ENCODE data around the gene CCDC154. TPM values are rescaled to one million over a fixed set of nuclear protein-coding genes. Genes with fewer than 3 reads are reported as not detected.
"Not testable (repeated sequence)": the region's sequence is repeated elsewhere in the genome, so short reads cannot be mapped to it uniquely, and the experiment has no call there.

CCDC154 gene
- total and polyA plus RNA-seq, 2 experiments from 2014 or later, result 0.31 TPM; not detected in 1

DNA sequence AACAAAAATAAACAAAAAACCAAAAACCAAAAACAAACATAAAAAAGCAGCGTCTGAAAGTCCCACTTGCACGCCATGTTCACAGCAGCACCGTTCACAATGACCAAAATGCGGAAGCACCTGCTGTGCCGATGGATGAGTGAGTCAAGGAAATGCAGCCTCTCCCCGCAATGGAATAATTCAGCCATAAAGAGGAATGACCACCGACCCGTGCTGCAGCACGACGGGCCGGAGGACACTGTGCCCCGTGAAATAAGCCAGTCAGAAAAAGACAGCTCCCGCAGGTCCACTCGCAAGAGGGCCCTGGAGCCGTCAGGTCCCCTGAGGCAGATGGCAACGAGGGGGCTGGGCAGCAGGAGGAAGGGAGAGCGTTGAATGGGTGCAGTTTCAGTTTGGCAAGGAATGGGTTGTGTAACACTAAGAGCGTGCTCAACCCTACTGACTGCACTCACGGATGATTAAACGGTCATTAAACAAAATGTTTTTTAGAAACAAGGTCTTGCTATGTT lies 25.4 kb upstream of the CCDC154 start:
- no peak for DNase-seq (ENCODE audit: low spot score)
- Mint-ChIP-seq H3K4me3 (no peak overlapping the region; the same call in 2 of the 3 replicates), H3K9me3 (no peaks in the 10 kb centered on the region), H3K4me1 (peaks cover 8% of the 10 kb centered on the region), H3K27ac (no peak overlapping the region), H3K36me3 (ENCODE audit: low read depth) (no peaks in the 10 kb centered on the region; the same call in 2 of the 3 replicates), H3K27me3 (ENCODE audit: insufficient read depth, low read depth, poor library complexity) (peaks cover 6% of the 10 kb centered on the region)
- H3K27ac ChIP-seq (ENCODE audit: low read depth), result no peak overlapping the region
- ATAC-seq, result no peak
- H3F3A ChIP-seq (replicated peaks; ENCODE audit: low read depth), result no peaks in the 10 kb centered on the region
- no peaks in the 10 kb centered on the region for H3K9me2 ChIP-seq (ENCODE audit: insufficient read depth)
- H2AFZ ChIP-seq, result no peak overlapping the region
- H3K4me3 ChIP-seq, result no peak overlapping the region
- peaks cover 75% of the 10 kb centered on the region for H3K79me2 ChIP-seq (replicated peaks; ENCODE audit: insufficient read depth)
- no peak overlapping the region for H3K4me2 ChIP-seq
- no peaks in the 10 kb centered on the region for H3K27me3 ChIP-seq (ENCODE audit: insufficient read depth)
- peaks cover 30% of the 10 kb centered on the region for H4K20me1 ChIP-seq (replicated peaks; ENCODE audit: insufficient read depth)
- no peaks in the 10 kb centered on the region; the same call in 1 of the 2 replicates for H3K4me1 ChIP-seq (ENCODE audit: insufficient read depth)
- no peak for TF ChIP-seq EZH2 (IDR thresholded peaks at IDR 0.05; ENCODE audit: low read depth, unreplicated experiment)
- TF ChIP-seq ZNF331 (CRISPR knock-in tag; IDR thresholded peaks at IDR 0.05; ENCODE audit: low read depth), result no peak
- TF ChIP-seq ZNF114 (CRISPR knock-in tag; IDR thresholded peaks at IDR 0.05), result no peak
- no peaks in the 10 kb centered on the region for H3K36me3 ChIP-seq (ENCODE audit: insufficient read depth)

DNA sequence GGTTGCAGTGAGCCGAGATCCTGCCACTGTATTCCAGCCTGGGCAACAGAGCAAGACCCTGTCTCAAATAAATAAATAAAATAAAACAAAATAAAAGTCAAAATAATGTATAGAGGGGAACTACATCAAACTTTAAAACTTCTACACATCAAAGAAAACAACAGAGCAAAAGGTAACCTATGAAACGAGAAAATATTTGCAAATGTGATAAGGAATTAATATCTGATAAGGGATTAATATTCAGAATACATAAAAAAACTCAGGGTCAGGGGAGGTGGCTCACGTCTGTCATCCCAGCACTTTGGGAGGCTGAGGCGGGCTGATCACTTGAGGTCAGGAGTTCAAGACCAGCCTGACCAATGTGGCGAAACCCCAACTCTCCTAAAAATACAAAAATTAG lies 24.8 kb upstream of the CCDC154 start:
- H3K36me3 ChIP-seq (ENCODE audit: insufficient read depth); ATAC-seq; H3K4me3 ChIP-seq; DNase-seq (ENCODE audit: low spot score); H3K4me1 Mint-ChIP-seq; H3K27ac Mint-ChIP-seq; H3K9me3 Mint-ChIP-seq; H3F3A ChIP-seq (replicated peaks; ENCODE audit: low read depth); H2AFZ ChIP-seq; H3K36me3 Mint-ChIP-seq (ENCODE audit: low read depth); H3K27me3 ChIP-seq (ENCODE audit: insufficient read depth); H3K9me2 ChIP-seq (ENCODE audit: insufficient read depth); H3K4me3 Mint-ChIP-seq; H3K27ac ChIP-seq (ENCODE audit: low read depth); H3K4me1 ChIP-seq (ENCODE audit: insufficient read depth); H3K27me3 Mint-ChIP-seq (ENCODE audit: insufficient read depth, low read depth, poor library complexity); H3K4me2 ChIP-seq: not testable (repeated sequence)
- Histone ChIP-seq H3K79me2 (replicated peaks; ENCODE audit: insufficient read depth) (peaks cover 73% of the 10 kb centered on the region), H4K20me1 (replicated peaks; ENCODE audit: insufficient read depth) (peaks cover 30% of the 10 kb centered on the region)

DNA sequence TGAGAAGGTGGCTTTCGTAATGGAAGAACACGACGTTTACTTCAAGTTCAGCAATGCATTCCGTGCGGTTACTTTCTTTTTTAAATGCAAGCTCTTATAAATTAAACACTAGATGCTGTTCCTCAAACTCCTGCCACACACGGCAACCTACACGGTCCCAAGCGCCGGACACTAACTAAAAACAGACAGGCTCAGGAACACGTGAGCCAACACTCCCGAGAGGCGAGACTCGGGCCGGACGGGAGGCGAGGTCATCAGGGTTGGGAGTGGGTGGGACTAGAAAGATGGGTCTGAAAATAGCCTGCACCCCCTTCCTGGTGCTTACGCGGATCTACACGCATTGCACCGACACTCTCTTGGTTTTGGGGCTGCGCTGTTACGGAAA lies 24.1 kb upstream of the CCDC154 start:
- H3K4me3 ChIP-seq, result no peak overlapping the region
- no peaks in the 10 kb centered on the region for H3K27me3 ChIP-seq (ENCODE audit: insufficient read depth)
- DNase-seq (ENCODE audit: low spot score), result no peak
- peaks cover 30% of the 10 kb centered on the region for H4K20me1 ChIP-seq (replicated peaks; ENCODE audit: insufficient read depth)
- ATAC-seq, result no peak
- Mint-ChIP-seq H3K27me3 (ENCODE audit: insufficient read depth, low read depth, poor library complexity) (peaks cover 6% of the 10 kb centered on the region), H3K4me1 (peaks cover 6% of the 10 kb centered on the region; the same call in 2 of the 3 replicates), H3K27ac (no peak overlapping the region), H3K4me3 (no peak overlapping the region), H3K36me3 (ENCODE audit: low read depth) (no peaks in the 10 kb centered on the region; the same call in 2 of the 3 replicates), H3K9me3 (no peaks in the 10 kb centered on the region)
- TF ChIP-seq, protein P1, sequence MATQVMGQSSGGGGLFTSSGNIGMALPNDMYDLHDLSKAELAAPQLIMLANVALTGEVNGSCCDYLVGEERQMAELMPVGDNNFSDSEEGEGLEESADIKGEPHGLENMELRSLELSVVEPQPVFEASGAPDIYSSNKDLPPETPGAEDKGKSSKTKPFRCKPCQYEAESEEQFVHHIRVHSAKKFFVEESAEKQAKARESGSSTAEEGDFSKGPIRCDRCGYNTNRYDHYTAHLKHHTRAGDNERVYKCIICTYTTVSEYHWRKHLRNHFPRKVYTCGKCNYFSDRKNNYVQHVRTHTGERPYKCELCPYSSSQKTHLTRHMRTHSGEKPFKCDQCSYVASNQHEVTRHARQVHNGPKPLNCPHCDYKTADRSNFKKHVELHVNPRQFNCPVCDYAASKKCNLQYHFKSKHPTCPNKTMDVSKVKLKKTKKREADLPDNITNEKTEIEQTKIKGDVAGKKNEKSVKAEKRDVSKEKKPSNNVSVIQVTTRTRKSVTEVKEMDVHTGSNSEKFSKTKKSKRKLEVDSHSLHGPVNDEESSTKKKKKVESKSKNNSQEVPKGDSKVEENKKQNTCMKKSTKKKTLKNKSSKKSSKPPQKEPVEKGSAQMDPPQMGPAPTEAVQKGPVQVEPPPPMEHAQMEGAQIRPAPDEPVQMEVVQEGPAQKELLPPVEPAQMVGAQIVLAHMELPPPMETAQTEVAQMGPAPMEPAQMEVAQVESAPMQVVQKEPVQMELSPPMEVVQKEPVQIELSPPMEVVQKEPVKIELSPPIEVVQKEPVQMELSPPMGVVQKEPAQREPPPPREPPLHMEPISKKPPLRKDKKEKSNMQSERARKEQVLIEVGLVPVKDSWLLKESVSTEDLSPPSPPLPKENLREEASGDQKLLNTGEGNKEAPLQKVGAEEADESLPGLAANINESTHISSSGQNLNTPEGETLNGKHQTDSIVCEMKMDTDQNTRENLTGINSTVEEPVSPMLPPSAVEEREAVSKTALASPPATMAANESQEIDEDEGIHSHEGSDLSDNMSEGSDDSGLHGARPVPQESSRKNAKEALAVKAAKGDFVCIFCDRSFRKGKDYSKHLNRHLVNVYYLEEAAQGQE (IDR thresholded peaks at IDR 0.05; ENCODE audit: unreplicated experiment), result no peak
- TF ChIP-seq EZH2 (IDR thresholded peaks at IDR 0.05; ENCODE audit: low read depth, unreplicated experiment) (no peak), ZNF114 (CRISPR knock-in tag; IDR thresholded peaks at IDR 0.05) (no peak), CREB1 (CRISPR knock-in tag; IDR thresholded peaks at IDR 0.05; ENCODE audit: low read depth) (no peak), STAT1 (IDR thresholded peaks at IDR 0.05; ENCODE audit: unreplicated experiment) (no peak), POLR2AphosphoS5 (IDR thresholded peaks at IDR 0.05; ENCODE audit: low read depth) (no peak), JUNB (IDR thresholded peaks at IDR 0.05; ENCODE audit: unreplicated experiment) (no peak), NANOG (IDR thresholded peaks at IDR 0.05; ENCODE audit: borderline replicate concordance) (no peak)
- TF ChIP-seq, protein P2, sequence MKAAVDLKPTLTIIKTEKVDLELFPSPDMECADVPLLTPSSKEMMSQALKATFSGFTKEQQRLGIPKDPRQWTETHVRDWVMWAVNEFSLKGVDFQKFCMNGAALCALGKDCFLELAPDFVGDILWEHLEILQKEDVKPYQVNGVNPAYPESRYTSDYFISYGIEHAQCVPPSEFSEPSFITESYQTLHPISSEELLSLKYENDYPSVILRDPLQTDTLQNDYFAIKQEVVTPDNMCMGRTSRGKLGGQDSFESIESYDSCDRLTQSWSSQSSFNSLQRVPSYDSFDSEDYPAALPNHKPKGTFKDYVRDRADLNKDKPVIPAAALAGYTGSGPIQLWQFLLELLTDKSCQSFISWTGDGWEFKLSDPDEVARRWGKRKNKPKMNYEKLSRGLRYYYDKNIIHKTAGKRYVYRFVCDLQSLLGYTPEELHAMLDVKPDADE (IDR thresholded peaks at IDR 0.05), result no peak
- H3K4me2 ChIP-seq, result no peak overlapping the region
- H3K79me2 ChIP-seq (replicated peaks; ENCODE audit: insufficient read depth), result peaks cover 66% of the 10 kb centered on the region
- H3K27ac ChIP-seq (ENCODE audit: low read depth), result no peak overlapping the region
- no peaks in the 10 kb centered on the region for H3K9me2 ChIP-seq (ENCODE audit: insufficient read depth)
- H2AFZ ChIP-seq, result no peak overlapping the region
- no peaks in the 10 kb centered on the region for H3K36me3 ChIP-seq (ENCODE audit: insufficient read depth)
- no peaks in the 10 kb centered on the region for H3F3A ChIP-seq (replicated peaks; ENCODE audit: low read depth)
- H3K4me1 ChIP-seq (ENCODE audit: insufficient read depth), result no peaks in the 10 kb centered on the region; the same call in 1 of the 2 replicates

Measured in GM23338 (cell line).